Ovary (tissue), 9 donors: ENCODE data around the gene SAE1. TPM values are rescaled to one million over a fixed set of nuclear protein-coding genes. Genes with fewer than 3 reads are reported as not detected.

Source experiments
- DNase-seq, 5 donors: peaks; one replicate each; pipeline ENCODE4 v3.0.0-alpha.2; 2019 to 2020
- H3K27ac ChIP-seq, 2 donors: fragments of 200-600 bp; one replicate each; pipeline versions ENCODE4 v1.5.1 to v1.8.0; 2019 to 2022
- H3K27me3 ChIP-seq: fragments of 200-600 bp; one replicate; pipeline ENCODE4 v1.8.0; 2022
- H3K36me3 ChIP-seq: fragments of 200-600 bp; sonication (generic); one replicate; pipeline ENCODE4 v1.5.1; 2019
- H3K4me1 ChIP-seq: one replicate; pipeline ENCODE4 v1.8.1; 2013; ENCODE audit warnings: mild to moderate bottlenecking, moderate library complexity; ENCODE audit not compliant: insufficient read depth
- H3K4me3 ChIP-seq: fragments of 200-600 bp; sonication (generic); one replicate; pipeline ENCODE4 v1.5.1; 2017
- H3K9me3 ChIP-seq, 2 donors: fragments of 200-600 bp in 1 of 2; sonication (generic) in 1 of 2; one replicate each; pipeline versions ENCODE4 v1.5.1 to v1.8.1; 2013 to 2019; ENCODE audit warnings: mild to moderate bottlenecking in 1 of 2, moderate library complexity in 1 of 2
- EP300 ChIP-seq: sonication (generic); formaldehyde crosslinking; IDR thresholded peaks from one replicate; pipeline ENCODE4 v1.6.1; 2017; ENCODE audit warnings: antibody characterized with exemption
- POLR2A ChIP-seq: fragments of 450-650 bp; IDR thresholded peaks from one replicate; pipeline ENCODE4 v1.6.1; 2017; ENCODE audit warnings: antibody characterized with exemption, mild to moderate bottlenecking, moderate library complexity
- WGBS, 3 donors: extraction: QIAGEN DNeasy Blood & Tissue Kit in 1 of 3; methylation state at CpG; one replicate each; pipeline versions ENCODE4 v1.1.5 to v1.1.7; 2013 to 2017; 5-methylcytosine and 5-hydroxymethylcytosine counted together
- intact Hi-C, 4 donors: fragments of 100-400 bp; cut with DNase I; formaldehyde crosslinking; loops; one replicate each; pipeline versions ENCODE4 v1.11.0 to v1.15.1; 2022 to 2023
- polyA plus RNA-seq, 2 donors: library from polyadenylated mRNA; stranded (reverse); fragments of 200-250 nt in 1 of 2; fragments of 350-450 nt in 1 of 2; fragmentation: Illumina TruSeq in 1 of 2; extraction: RNeasy Lipid Tissue Mini Kit (QIAGEN cat#74804) in 1 of 2; gene quantifications; one replicate each; pipeline ENCODE4 v1.2.3, GENCODE V29; 2013 to 2014
- total RNA-seq, 7 donors: library from RNA; depleted of rRNA in 2 of 7; stranded (reverse); fragments of >200 nt in 2 of 7; fragmentation: NEBNext Ultra II Directional in 3 of 7; extraction: Animal tissue kit (Norgen Biotek cat#: 25700) in 3 of 7; gene quantifications; one replicate each; pipeline versions ENCODE4 v1.1.0 to v1.2.4, GENCODE V29; 2016 to 2023
- TF ChIP-seq, protein P1 (sequence below), 3 donors: fragments of 450-650 bp in 2 of 3; fragments of 200-600 bp in 1 of 3; IDR thresholded peaks; one replicate each; pipeline versions ENCODE4 v1.5.1 to v1.8.0; 2016 to 2022; ENCODE audit warnings: antibody characterized with exemption in 3 of 3, mild to moderate bottlenecking in 1 of 3
- donor health status: DM: no; HTN: no; CAD: no; lungs with moderate emphysema.
- donor health status: DM: no; HTN: no; CAD: no.
- donor health status: Bipolar disorder and iron deficiency.
- donor health status: DM: yes; HTN: yes; CAD: no.
- donor health status: DM: no; HTN: no; CAD: no.
- donor health status: DM: yes; HTN: yes; CAD: no.

The SAE1 gene
- total and polyA plus RNA-seq, 9 donors: 25.5 to 138 (median 55.6) TPM

GRCh38 chr19:47195434-47195833 is 64.8 kb downstream of the SAE1 start:
- 74 to 95% (median 91%) methylated on average over 1 of the region's 1 CpG for WGBS, 3 donors
- Histone ChIP-seq H3K9me3 (no peaks in the 10 kb centered on the region), H3K4me1 (peaks cover 4% of the 10 kb centered on the region), H3K36me3 (no peaks in the 10 kb centered on the region), H3K27ac (no peak overlapping the region), H3K4me3 (no peak overlapping the region), H3K27me3 (no peaks in the 10 kb centered on the region)
- TF ChIP-seq EP300 (no peak), POLR2A (no peak)
- TF ChIP-seq, protein P1, sequence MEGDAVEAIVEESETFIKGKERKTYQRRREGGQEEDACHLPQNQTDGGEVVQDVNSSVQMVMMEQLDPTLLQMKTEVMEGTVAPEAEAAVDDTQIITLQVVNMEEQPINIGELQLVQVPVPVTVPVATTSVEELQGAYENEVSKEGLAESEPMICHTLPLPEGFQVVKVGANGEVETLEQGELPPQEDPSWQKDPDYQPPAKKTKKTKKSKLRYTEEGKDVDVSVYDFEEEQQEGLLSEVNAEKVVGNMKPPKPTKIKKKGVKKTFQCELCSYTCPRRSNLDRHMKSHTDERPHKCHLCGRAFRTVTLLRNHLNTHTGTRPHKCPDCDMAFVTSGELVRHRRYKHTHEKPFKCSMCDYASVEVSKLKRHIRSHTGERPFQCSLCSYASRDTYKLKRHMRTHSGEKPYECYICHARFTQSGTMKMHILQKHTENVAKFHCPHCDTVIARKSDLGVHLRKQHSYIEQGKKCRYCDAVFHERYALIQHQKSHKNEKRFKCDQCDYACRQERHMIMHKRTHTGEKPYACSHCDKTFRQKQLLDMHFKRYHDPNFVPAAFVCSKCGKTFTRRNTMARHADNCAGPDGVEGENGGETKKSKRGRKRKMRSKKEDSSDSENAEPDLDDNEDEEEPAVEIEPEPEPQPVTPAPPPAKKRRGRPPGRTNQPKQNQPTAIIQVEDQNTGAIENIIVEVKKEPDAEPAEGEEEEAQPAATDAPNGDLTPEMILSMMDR (IDR thresholded peaks at IDR 0.05): no peak
- intact Hi-C loops: loop anchor here in 1 of 4 donors (10.0 kb wide), 1 partner anchor 49 kb away; no protein-coding TSS in a partner anchor
- DNase-seq: no peak

DNA sequence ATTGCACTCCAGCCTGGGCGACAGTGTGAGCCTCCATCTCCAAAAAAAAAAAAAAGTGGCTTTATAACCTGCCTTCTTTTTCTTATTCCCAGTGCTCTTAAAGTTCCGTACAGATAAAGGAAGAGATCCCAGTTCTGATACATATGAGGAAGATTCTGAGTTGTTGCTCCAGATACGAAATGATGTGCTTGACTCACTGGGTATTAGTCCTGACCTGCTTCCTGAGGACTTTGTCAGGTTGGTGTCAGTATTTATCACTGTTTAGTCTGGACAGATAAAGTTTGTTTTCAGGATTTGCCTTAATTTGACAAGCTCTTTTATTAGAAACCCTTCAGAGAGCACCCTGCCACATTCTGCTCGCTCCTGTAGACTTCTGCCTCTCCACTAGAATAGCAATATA is 66.5 kb downstream of the SAE1 start:
- Histone ChIP-seq H3K9me3 (no peaks in the 10 kb centered on the region), H3K36me3 (no peaks in the 10 kb centered on the region), H3K4me3 (no peak overlapping the region), H3K27me3 (no peaks in the 10 kb centered on the region), H3K27ac (no peak overlapping the region), H3K4me1 (no peaks in the 10 kb centered on the region)
- TF ChIP-seq POLR2A (no peak), EP300 (no peak)
- TF ChIP-seq, protein P1 (IDR thresholded peaks at IDR 0.05): no peak
- 95 to 98% (median 97%) methylated on average over 4 of the region's 4 CpGs for WGBS, 3 donors
- intact Hi-C loops: loop anchor here in 1 of 4 donors (10.0 kb wide), 1 partner anchor 48 kb away; no protein-coding TSS in a partner anchor
- no peak for DNase-seq

GRCh38 chr19:47200530-47200929 is 69.9 kb downstream of the SAE1 start:
- DNase-seq: no peak
- intact Hi-C loops: loop anchor here in 1 of 4 donors (10.0 kb wide), 1 partner anchor 56 kb away; no protein-coding TSS in a partner anchor
- H3K36me3 ChIP-seq: no peaks in the 10 kb centered on the region
- H3K27me3 ChIP-seq: no peaks in the 10 kb centered on the region
- TF ChIP-seq, protein P1 (IDR thresholded peaks at IDR 0.05): no peak
- TF ChIP-seq POLR2A: no peak
- TF ChIP-seq EP300: no peak
- H3K9me3 ChIP-seq: no peaks in the 10 kb centered on the region
- no peak overlapping the region for H3K4me3 ChIP-seq
- no peak overlapping the region for H3K27ac ChIP-seq
- H3K4me1 ChIP-seq: no peaks in the 10 kb centered on the region
- WGBS, 3 donors: 80 to 95% (median 93%) methylated on average over 3 of the region's 3 CpGs

- H3K9me3 ChIP-seq: no peaks in the 10 kb centered on the region
- intact Hi-C loops: loop anchor here in 1 of 4 donors (10.0 kb wide), 1 partner anchor 58 kb away; no protein-coding TSS in a partner anchor
Measured at GRCh38 chr19:47203254-47203653, 72.6 kb downstream of the SAE1 start.

More at GRCh38 chr19:47203254-47203653, 72.6 kb downstream of the SAE1 start:
- H3K36me3 ChIP-seq: no peaks in the 10 kb centered on the region
- no peaks in the 10 kb centered on the region for H3K4me1 ChIP-seq
- no peaks in the 10 kb centered on the region for H3K27me3 ChIP-seq
- WGBS, 3 donors: 72 to 84% (median 80%) methylated on average over 3 of the region's 3 CpGs
- TF ChIP-seq EP300 (no peak), POLR2A (no peak)
- TF ChIP-seq, protein P1 (IDR thresholded peaks at IDR 0.05): no peak
- H3K4me3 ChIP-seq: no peak overlapping the region
- H3K27ac ChIP-seq: no peak overlapping the region
- DNase-seq: no peak
